ENCODE data around the gene CC2D2B. TPM values are rescaled to one million over a fixed set of nuclear protein-coding genes. Genes with fewer than 3 reads are reported as not detected.

The CC2D2B gene
- total and polyA plus RNA-seq, 2 of the 8 experiments (the other 6 are each of a cell fraction or from before 2014, with no cell fraction given): 0.09 to 0.71 TPM

- WGBS, 2 experiments (ENCODE audit: extremely low coverage in 1 of 2, insufficient coverage in 1 of 2, insufficient read length in 1 of 2, insufficient replicate concordance in 2 of 2, low coverage in 1 of 2, low lambda C conversion rate in 2 of 2, missing lambda C conversion rate in 1 of 2): 89% methylated on average over 3 of the region's 3 CpGs; no CpG with 5 or more reads in 1 of the 2 experiments
- no peak overlapping the region for H3K27ac ChIP-seq (ENCODE audit: low read depth, low read length)
- no peaks in the 10 kb centered on the region for H3K9me3 ChIP-seq (ENCODE audit: insufficient read depth in 2 of 2, low read depth in 1 of 2, low read length in 1 of 2)
- no peaks in the 10 kb centered on the region for H4K20me1 ChIP-seq (replicated peaks in 1 of 2; ENCODE audit: control insufficient read depth in 1 of 2, insufficient read depth in 2 of 2, low read length in 2 of 2)
- H4K91ac ChIP-seq (replicated peaks; ENCODE audit: insufficient read length, low read length): no peak overlapping the region
- FAIRE-seq: no peak
- H3K18ac ChIP-seq (ENCODE audit: extremely low read depth, low read length): no peak overlapping the region
- no peak overlapping the region for H2AK5ac ChIP-seq (ENCODE audit: low read depth, low read length)
- no peak overlapping the region for H2BK20ac ChIP-seq (ENCODE audit: low read length)
- H3K36me3 ChIP-seq (ENCODE audit: control insufficient read depth in 2 of 4, insufficient read depth in 4 of 4, low read length in 3 of 4): no peaks in the 10 kb centered on the region
- H3K79me1 ChIP-seq (ENCODE audit: low read depth, low read length): no peaks in the 10 kb centered on the region
- CTCF ChIA-PET (ENCODE audit: partially characterized antibody): no interaction called here
- no peak overlapping the region for H3K4me3 ChIP-seq (ENCODE audit: extremely low read depth in 1 of 4, insufficient read depth in 2 of 4, low read depth in 3 of 4, low read length in 4 of 4)
- no peak overlapping the region for H3K9ac ChIP-seq (replicated peaks in 1 of 4; ENCODE audit: extremely low read depth in 1 of 4, low read depth in 3 of 4, low read length in 3 of 4)
- H3K23ac ChIP-seq (ENCODE audit: insufficient read length): no peak overlapping the region
- H4K8ac ChIP-seq (ENCODE audit: extremely low read depth, insufficient read depth, low read length): no peak overlapping the region
- H2BK12ac ChIP-seq (ENCODE audit: low read depth, low read length): no peak overlapping the region
- no peaks in the 10 kb centered on the region; a peak in 1 of 7 replicates for H3K27me3 ChIP-seq (replicated peaks in 1 of 4; ENCODE audit: control insufficient read depth in 3 of 4, extremely low read depth in 1 of 4, insufficient read depth in 3 of 4, low read length in 3 of 4)
- H2AFZ ChIP-seq (ENCODE audit: low read length): no peak overlapping the region
- DNase-seq (ENCODE audit: low read depth in 1 of 2, low spot score in 2 of 2): no peak
- H2BK120ac ChIP-seq (replicated peaks; ENCODE audit: low read depth, low read length): no peak overlapping the region
- H3K79me2 ChIP-seq (ENCODE audit: control insufficient read depth in 1 of 2, insufficient read depth in 2 of 2, low read length in 2 of 2): no peaks in the 10 kb centered on the region
- POLR2A ChIA-PET (ENCODE audit: partially characterized antibody): no interaction called here
- H2BK5ac ChIP-seq (ENCODE audit: low read depth, low read length): no peak overlapping the region
- no peaks in the 10 kb centered on the region; the same call in 1 of the 2 replicates for H3K23me2 ChIP-seq (ENCODE audit: low read depth, low read length)
- H2BK15ac ChIP-seq (ENCODE audit: low read length): no peak overlapping the region
- no peak overlapping the region for H3K56ac ChIP-seq (replicated peaks; ENCODE audit: insufficient read length, low read depth, low read length)
- no peak overlapping the region for H3K14ac ChIP-seq (ENCODE audit: insufficient read length)
- H3K4me1 ChIP-seq (replicated peaks in 1 of 4; ENCODE audit: control insufficient read depth in 3 of 4, insufficient read depth in 4 of 4, low read length in 3 of 4): peaks cover 0 to 5% (median under 1%) of the 10 kb centered on the region in 4 experiments; a peak in 2 of 7 replicates
- H3K4me2 ChIP-seq (ENCODE audit: insufficient read depth in 1 of 2, low read depth in 2 of 2, low read length in 2 of 2): no peak overlapping the region
- no peak overlapping the region for H3K4ac ChIP-seq (replicated peaks; ENCODE audit: insufficient read length, low read depth, low read length)
- no peak overlapping the region for H4K5ac ChIP-seq (ENCODE audit: insufficient read length, low read depth, low read length)
- TF ChIP-seq CEBPB (IDR thresholded peaks at IDR 0.05; ENCODE audit: low read depth, low read length) (no peak), PHF8 (conservative IDR thresholded peaks at IDR 0.05; ENCODE audit: low read depth, low read length) (no peak), BACH1 (IDR thresholded peaks at IDR 0.05; ENCODE audit: low read length) (no peak), BRCA1 (IDR thresholded peaks at IDR 0.05; ENCODE audit: low read depth, low read length) (no peak), RNF2 (IDR thresholded peaks at IDR 0.05; ENCODE audit: borderline replicate concordance, low read depth, low read length, missing control alignments, poor library complexity, severe bottlenecking) (no peak), POU5F1 (IDR thresholded peaks at IDR 0.05; ENCODE audit: low read depth, low read length) (no peak), HDAC2 (IDR thresholded peaks at IDR 0.05; ENCODE audit: borderline replicate concordance in 1 of 2, low read depth in 2 of 2, low read length in 2 of 2) (no peak), ZNF274 (IDR thresholded peaks at IDR 0.05; ENCODE audit: borderline replicate concordance, extremely low read depth, low read length) (no peak), ATF2 (IDR thresholded peaks at IDR 0.05; ENCODE audit: low read length) (no peak), TAF7 (optimal IDR thresholded peaks at IDR 0.05; ENCODE audit: borderline replicate concordance, low read depth, low read length) (no peak), YY1 (IDR thresholded peaks at IDR 0.05; ENCODE audit: low read depth, low read length) (no peak), FOSL1 (IDR thresholded peaks at IDR 0.05; ENCODE audit: insufficient read depth, low read depth, low read length) (no peak), BCL11A (IDR thresholded peaks at IDR 0.05; ENCODE audit: low read depth in 2 of 2, low read length in 2 of 2) (no peak)
These were observed 17.3 kb downstream of the CC2D2B start for GRCh38 chr10:95925033-95925432.

Data from H1 (cell line).